ENCODE data around the gene CPSF4.

Gene CPSF4

DNA sequence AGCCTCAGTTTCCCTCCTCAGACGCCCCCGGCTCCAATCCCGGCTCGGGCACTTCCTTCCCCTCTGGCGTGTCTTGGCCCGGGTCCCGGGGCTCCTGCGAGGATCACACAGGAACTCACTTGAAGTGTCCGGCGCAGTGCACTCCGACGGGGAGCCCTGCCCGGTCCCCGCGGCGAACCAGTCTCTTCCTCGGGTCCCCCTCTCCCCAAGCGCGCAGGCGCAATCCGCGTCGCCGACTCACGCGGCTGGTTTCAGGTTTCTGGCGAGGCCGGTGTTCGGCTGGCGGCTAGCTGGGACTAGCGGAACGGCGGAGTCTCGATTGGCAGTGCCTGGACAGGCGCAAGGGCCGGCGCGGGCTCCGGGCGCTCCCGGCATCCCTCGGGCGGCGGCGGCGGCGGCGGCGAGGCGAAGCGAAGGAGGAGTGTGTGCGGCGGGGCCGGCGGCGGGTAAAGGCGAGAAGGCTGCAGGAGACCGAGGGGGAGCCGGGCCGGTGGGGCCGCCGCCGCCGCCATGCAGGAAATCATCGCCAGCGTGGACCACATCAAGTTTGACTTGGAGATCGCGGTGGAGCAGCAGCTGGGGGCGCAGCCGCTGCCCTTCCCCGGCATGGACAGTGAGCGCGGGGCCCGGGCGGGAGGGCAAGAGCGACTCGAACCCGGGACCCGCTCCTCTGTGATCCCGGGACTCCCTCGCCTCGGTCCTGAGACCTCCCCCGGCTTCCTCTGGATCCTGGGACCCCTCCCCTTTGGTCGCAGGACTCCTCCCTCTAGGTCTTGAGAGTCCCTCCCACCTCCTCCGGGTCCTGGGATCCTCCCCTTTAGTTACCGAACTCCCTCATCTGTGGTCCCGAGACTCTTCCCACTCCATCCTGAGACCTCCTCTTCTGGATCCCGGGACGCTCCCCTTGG lies at the start of gene CPSF4, which contains the start of gene PTCD1:
CPSF4 (plus strand) TSS at position 371 of the 908 bp plus-strand sequence; CDS start at position 511, 140 bp downstream.
PTCD1 (minus strand) TSS at position 226 of the 908 bp plus-strand sequence. CDS start 3,556 bp downstream, outside the sequence.
- peak; percentile 86 to 90 for DNase-seq (ENCODE audit: low read depth in 2 of 2)

GRCh38 chr7:99389772-99390171 lies 49.0 kb upstream of the CPSF4 start:
- no peak for DNase-seq (ENCODE audit: low read depth in 2 of 2)

- no peak for DNase-seq (ENCODE audit: low read depth in 2 of 2)
These were observed 47.7 kb upstream of the CPSF4 start for GRCh38 chr7:99390941-99391602.

GRCh38 chr7:99392046-99392445 lies 46.7 kb upstream of the CPSF4 start:
- DNase-seq (ENCODE audit: low read depth in 2 of 2), result no peak

DNA sequence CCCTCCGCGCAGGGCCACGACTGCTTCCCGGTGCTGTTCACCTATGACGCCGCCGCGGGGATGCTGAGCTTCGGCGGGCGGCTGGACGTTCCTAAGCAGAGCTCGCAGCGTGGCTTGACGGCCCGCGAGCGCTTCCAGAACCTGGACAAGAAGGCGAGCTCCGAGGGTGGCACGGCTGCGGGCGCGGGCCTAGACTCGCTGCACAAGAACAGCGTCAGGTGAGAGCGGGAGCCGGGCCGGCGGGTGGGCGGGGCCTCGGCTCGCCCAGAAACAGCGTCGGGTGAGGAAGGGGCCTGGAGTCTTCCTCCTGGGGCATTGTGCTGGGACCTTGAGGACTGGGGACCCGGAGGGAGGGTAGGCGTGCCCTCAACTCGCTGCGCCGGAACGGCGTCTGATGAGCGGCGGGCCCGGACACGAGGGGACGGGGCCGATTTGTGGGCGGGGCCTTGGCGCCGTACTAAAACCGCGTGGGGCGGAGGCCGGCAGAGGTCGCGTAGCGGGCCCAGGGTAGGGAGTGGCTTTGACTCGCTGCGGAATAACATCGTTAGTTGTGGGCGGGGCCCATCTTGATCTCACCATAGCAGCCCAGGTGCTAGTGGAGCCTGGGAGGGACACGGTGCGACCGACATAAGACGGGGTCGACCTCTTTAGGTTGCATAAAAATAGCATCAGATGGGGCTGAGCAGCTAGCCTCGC lies 45.9 kb upstream of the CPSF4 start:
- peak; percentile 70 to 72 for DNase-seq (ENCODE audit: low read depth in 2 of 2)

DNA sequence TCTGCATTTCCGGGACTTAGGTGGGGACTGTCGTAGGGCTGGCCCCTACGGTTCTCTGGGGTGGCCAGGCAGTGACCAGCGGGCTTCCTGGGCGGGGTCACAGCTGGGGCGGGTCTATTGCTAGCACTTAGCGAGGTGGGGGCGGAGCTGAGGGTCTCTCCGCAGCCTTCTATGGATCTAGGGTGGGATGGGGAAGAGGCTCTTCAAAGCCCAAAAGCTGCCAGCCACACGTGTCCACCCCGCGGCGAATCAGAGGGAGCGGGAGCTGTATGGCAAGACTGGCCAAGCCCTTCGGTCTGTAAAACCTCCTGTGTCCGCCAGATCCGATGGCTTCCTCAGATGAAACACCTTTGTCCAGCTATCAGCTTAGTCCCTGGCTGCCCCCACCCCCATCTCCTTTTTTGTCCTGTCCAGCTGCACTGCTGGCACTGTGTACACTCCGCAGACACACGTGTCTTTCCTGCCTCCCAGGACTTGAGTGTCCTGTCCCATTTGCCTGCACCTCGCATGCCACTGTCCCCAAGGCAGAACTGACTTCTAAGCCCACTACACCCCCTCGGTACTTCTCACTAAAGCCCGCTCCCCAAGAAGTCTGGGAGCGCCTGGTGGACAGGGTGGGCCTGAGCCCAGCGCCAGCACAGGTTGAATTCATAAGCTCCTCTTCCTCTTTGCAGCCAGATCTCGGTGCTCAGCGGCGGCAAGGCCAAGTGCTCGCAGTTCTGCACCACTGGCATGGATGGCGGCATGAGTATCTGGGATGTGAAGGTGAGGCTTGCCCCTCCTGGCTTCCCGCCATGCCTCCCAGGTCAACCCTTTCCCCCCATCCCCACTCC lies 45.2 kb upstream of the CPSF4 start:
- no peak for DNase-seq (ENCODE audit: low read depth in 2 of 2)

DNA sequence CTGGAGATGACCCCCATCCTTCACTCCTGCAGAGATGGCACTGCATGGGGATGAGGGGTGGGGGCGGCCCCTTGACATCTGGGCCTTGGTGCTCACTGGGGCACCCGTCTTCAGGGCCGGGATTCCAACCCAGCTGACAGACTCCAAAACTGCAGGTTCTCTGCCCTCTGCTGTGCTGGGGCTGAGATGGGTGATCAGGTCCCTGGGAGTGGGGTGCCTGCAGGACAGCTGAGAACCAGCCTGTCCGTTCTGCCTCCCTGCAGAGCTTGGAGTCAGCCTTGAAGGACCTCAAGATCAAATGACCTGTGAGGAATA lies 44.6 kb upstream of the CPSF4 start:
- no peak for DNase-seq (ENCODE audit: low read depth in 2 of 2)

GRCh38 chr7:99395616-99396327 lies 43.0 kb upstream of the CPSF4 start:
- no peak for DNase-seq (ENCODE audit: low read depth in 2 of 2)

DNA sequence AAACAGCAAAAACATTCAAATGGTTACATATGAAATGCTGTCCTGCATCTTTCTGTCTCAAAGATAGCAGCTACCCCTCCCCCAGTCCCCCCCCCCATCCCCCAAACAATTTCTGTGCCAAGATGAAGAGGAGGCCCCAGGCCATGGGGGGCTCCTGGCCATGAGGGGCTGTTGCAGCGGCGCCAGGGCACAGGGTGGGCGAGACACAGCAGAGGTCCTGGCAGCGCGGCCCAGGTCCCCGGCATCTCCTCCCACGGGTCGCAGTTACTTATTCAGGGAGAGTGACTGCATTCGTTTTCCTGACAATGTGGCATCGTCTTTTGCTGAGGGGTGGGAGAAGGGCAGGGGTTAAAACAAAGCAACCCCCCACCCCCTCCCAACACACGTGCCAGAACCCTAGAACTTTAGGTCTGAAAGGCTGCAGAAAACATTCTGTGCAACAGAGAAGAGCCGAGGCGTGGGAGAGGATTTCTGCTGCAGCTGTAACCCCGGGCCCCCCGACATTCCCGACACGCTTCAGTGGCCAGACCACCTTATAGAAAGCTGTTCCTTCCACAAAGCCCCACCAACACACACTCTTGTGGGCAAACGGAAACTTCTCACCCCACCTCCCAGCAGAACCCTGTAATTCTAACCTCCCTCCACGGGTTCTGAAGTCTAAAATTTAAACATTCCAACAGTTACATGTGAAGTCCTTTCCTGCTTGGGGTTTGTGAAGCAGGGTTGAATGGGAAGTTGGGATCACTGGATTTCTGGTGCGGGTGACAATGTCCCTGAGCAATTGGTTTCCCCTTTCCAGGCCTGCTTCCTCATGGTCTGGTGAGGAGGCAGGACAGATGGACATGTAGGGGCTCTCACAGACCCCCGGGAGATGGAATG lies 42.1 kb upstream of the CPSF4 start:
- no peak for DNase-seq (ENCODE audit: low read depth in 2 of 2)

DNA sequence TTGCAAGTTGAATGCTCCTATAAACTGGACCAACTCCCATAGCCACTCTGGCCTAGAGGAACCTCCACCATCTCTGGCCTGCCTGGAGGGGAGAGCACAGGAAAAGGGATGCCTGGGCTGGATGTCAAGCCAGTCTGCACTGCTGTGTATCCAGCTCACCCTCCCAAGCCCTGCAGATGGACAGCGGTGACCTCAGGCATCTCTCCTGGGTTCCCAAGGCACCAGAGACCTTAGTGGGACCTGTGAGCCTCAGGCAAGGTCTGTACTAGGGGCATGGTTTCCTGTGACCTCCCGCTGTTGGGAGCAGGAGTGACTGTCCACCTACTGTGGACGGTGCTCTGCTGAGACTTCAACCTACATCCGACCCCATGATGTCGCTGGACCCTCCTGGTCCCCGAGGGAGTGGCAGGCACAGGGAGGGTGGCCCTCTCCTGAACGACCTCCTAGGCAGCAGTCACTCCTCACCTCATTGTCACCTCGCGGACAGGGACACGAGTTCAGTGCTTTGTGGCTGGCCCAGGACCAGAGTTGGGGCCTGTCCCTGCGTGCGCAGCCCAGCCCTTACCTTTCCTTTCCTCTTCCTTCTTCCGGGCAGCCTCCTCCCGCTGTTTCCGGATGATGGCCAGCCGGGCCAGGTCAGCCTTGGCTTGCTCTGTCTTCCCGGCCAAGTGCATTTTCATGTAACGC lies 41.3 kb upstream of the CPSF4 start:
- DNase-seq (ENCODE audit: low read depth in 2 of 2), result no peak

DNA sequence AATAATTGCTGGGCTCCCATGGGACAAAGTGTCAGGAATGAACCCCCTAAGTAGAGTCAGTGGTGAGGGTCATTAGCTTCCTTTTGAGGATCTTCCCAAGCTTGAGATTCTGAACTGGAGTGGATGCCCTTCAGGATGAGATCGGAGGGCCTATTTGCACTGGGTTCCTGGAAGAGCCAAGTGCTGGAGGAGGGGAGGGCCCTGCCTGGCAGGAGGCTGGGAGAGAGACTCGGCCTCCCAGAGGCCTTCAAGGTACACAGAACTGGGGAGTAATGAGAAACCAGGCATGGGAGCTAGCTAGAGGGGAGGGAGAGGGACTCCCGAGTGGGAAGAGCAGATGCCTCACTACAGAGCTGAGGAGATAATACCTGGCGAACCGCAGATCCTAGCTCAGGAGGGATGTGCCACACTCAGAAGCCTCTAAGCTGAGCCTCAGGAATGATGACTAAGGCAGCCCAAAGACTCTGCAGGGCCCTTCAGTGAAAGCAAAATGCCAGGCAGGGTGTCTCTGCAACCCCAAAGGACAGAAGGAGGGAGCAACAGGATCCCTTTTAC lies 39.8 kb upstream of the CPSF4 start:
- DNase-seq (ENCODE audit: low read depth in 2 of 2), result no peak

DNA sequence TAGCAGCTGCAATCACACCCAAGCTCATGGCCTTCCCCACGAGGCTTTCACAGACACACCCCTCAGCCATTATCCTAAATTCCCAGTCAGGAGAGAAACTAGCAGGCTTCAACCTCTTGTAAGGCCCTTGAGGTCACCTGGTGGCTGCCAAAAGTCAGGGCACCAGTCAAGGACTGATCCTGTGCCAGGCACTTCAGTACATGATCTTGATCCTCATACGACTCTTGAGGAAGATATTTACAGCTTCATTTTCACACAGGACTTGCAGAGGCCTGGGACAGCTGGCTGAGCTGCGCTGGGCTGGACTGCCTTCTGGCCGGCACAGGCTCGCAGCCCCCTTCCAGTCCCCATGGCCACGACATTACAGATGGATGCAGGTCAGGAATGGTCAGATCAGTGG lies 39.1 kb upstream of the CPSF4 start:
- DNase-seq (ENCODE audit: low read depth in 2 of 2), result no peak

- no peak for DNase-seq (ENCODE audit: low read depth in 2 of 2)
These were observed 35.9 kb upstream of the CPSF4 start for GRCh38 chr7:99402854-99403253.

DNA sequence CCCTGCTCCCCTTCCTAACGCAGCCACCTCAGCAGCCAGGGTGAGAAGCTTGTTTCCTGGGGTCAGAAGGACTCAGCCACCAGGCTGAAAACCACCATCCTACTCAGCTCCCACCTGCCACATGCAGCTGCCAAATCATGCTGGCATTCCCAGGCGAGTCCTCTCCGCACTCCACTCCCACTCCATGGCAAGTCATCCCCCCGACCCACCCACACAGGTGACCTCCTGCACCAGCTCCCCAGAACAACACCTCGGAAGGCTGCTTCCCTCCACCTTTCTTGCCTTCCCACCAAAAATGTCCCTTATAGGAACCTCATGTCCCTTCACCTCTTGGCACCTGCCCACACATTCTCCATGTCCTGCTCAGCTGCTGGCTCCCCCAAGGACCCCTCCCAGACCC lies 35.0 kb upstream of the CPSF4 start:
- DNase-seq (ENCODE audit: low read depth in 2 of 2), result no peak

- no peak for DNase-seq (ENCODE audit: low read depth in 2 of 2)
These were observed 34.3 kb upstream of the CPSF4 start for GRCh38 chr7:99404235-99404976.

- no peak for DNase-seq (ENCODE audit: low read depth in 2 of 2)
These were observed 33.8 kb upstream of the CPSF4 start for GRCh38 chr7:99404977-99405320.

GRCh38 chr7:99406557-99406956 lies 32.2 kb upstream of the CPSF4 start:
- DNase-seq (ENCODE audit: low read depth in 2 of 2), result no peak

DNA sequence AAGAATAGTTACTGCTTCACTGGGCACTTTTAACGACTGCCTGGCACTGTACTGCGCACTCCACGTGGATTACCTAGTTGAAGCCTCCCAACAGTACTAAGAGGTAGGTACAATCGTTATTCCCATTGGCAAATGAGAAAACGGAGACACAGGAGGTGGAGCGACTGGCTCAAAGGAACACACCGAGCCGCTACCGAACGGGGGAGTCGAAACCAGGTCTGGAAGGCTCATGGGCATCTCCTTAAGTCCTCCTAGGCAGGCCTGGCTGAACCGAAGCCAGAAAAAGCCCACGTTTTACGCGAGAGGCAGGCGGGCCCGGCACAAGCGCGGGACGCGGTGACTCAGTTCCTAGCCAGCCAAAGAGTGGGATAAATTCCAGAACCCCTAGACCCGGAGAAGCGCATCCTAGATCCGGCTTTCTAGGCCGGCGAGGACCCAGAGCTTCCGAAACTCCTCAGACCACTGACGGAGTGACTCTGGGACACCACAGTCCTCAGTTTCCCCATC lies 30.8 kb upstream of the CPSF4 start:
- DNase-seq (ENCODE audit: low read depth in 2 of 2), result peak in 1 of 2 donors; percentile 24

Measured in stimulated activated CD4-positive, alpha-beta T cell treated with anti-CD3 and anti-CD28 coated beads, Interleukin-1b, Interleukin-23, amount 100 ng/mL, for 4 hours (primary cell).